ENCODE results near the gene LHX5. TPM values are rescaled to one million over a fixed set of nuclear protein-coding genes. Genes with fewer than 3 reads are reported as not detected.

The LHX5 gene
- total RNA-seq, 2 donors from 2014 or later, result 0.18 TPM; not detected in 1

GRCh38 chr12:113467502-113468364 is 3.9 kb downstream of the LHX5 start:
- H3K36me3 ChIP-seq (ENCODE audit: control insufficient read depth, insufficient read depth, low read length), result no peaks in the 10 kb centered on the region
- peak overlapping the region; percentile 49 for H3K4me3 Mint-ChIP-seq
- no peak overlapping the region for H3K27ac Mint-ChIP-seq
- no peak for TF ChIP-seq CTCF (conservative IDR thresholded peaks at IDR 0.05)
- peak; percentile 87 for DNase-seq
- peaks cover 100% of the 10 kb centered on the region for H3K27me3 ChIP-seq (ENCODE audit: control insufficient read depth, insufficient read depth, low read length, poor library complexity, severe bottlenecking)
- peak overlapping the region; percentile 74 for H3K4me3 ChIP-seq (ENCODE audit: low read length)
- H3K4me1 ChIP-seq (ENCODE audit: control insufficient read depth, insufficient read depth, low read length), result peaks cover 3% of the 10 kb centered on the region
- H3K9me3 Mint-ChIP-seq, result no peaks in the 10 kb centered on the region
- no peaks in the 10 kb centered on the region for H3K36me3 Mint-ChIP-seq (ENCODE audit: low read depth)
- H3K9ac ChIP-seq (ENCODE audit: extremely low read depth, low read length, poor library complexity, severe bottlenecking), result no peak overlapping the region
- peaks cover 98% of the 10 kb centered on the region for H3K27me3 Mint-ChIP-seq (ENCODE audit: insufficient read depth)
- no peak overlapping the region for H3K27ac ChIP-seq (ENCODE audit: low read depth, low read length)
- H3K4me1 Mint-ChIP-seq, result peaks cover 21% of the 10 kb centered on the region
- WGBS, 2 experiments (ENCODE audit: insufficient coverage in 1 of 2, insufficient read length in 1 of 2), result 2 to 4% methylated on average over 37 to 78 of the region's 78 CpGs
- no peaks in the 10 kb centered on the region for H3K9me3 ChIP-seq (ENCODE audit: control insufficient read depth, low read length)

- WGBS, 2 experiments (ENCODE audit: insufficient coverage in 1 of 2, insufficient read length in 1 of 2), result 2 to 6% methylated on average over 21 to 31 of the region's 31 CpGs
- Histone ChIP-seq H3K36me3 (ENCODE audit: control insufficient read depth, insufficient read depth, low read length) (no peaks in the 10 kb centered on the region), H3K27ac (ENCODE audit: low read depth, low read length) (no peak overlapping the region), H3K27me3 (ENCODE audit: control insufficient read depth, insufficient read depth, low read length, poor library complexity, severe bottlenecking) (peaks cover 100% of the 10 kb centered on the region), H3K4me3 (ENCODE audit: low read length) (peak overlapping the region; percentile 74), H3K4me1 (ENCODE audit: control insufficient read depth, insufficient read depth, low read length) (peaks cover 3% of the 10 kb centered on the region), H3K9ac (ENCODE audit: extremely low read depth, low read length, poor library complexity, severe bottlenecking) (no peak overlapping the region), H3K9me3 (ENCODE audit: control insufficient read depth, low read length) (no peaks in the 10 kb centered on the region)
- Mint-ChIP-seq H3K4me1 (peaks cover 19% of the 10 kb centered on the region), H3K27ac (no peak overlapping the region), H3K36me3 (ENCODE audit: low read depth) (no peaks in the 10 kb centered on the region), H3K27me3 (ENCODE audit: insufficient read depth) (peaks cover 98% of the 10 kb centered on the region), H3K4me3 (peak overlapping the region; percentile 49), H3K9me3 (no peaks in the 10 kb centered on the region)
- no peak for TF ChIP-seq CTCF (conservative IDR thresholded peaks at IDR 0.05)
- DNase-seq, result no peak
These were observed 4.5 kb downstream of the LHX5 start for GRCh38 chr12:113467142-113467501.

DNA sequence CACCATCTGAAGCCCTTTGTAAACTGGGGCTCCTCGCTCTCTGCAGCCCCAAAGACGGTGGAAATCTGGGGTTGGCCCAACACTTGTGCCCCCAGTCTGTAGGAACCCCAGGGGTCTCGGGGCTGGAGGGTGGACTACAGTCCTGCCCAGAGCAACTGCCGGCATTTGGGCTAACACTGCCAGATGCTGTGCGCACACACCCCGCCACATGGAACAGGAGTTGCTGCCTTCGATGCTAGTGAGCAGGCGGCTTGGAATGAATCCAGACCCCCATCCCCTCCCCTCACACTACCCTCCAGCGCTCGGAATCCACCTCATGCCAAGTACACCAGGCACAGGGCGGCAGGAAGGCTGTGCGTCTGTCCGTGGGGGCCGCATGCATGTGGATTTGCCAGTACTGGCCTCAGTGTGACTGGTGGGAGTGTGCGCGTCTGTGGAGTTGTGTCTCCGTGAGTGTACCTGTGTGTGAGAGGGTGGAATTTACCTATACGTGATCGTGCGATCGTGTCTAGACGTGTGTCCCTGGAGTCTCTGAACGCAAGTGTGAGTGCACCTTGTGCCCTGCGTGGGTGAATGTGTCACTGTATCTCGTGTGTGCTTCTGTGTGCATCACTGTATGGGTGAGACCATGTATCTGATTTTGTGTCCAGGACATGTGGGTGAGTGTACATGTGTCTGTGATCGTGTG is 5.1 kb downstream of the LHX5 start:
- peaks cover 19% of the 10 kb centered on the region for H3K4me1 Mint-ChIP-seq

More for the DNA sequence above, 5.1 kb downstream of the LHX5 start:
- peak overlapping the region; percentile 49 for H3K4me3 Mint-ChIP-seq
- no peaks in the 10 kb centered on the region for H3K36me3 ChIP-seq (ENCODE audit: control insufficient read depth, insufficient read depth, low read length)
- peaks cover 3% of the 10 kb centered on the region for H3K4me1 ChIP-seq (ENCODE audit: control insufficient read depth, insufficient read depth, low read length)
- H3K27ac ChIP-seq (ENCODE audit: low read depth, low read length), result no peak overlapping the region
- peaks cover 100% of the 10 kb centered on the region for H3K27me3 ChIP-seq (ENCODE audit: control insufficient read depth, insufficient read depth, low read length, poor library complexity, severe bottlenecking)
- H3K27ac Mint-ChIP-seq, result no peak overlapping the region
- H3K27me3 Mint-ChIP-seq (ENCODE audit: insufficient read depth), result peaks cover 98% of the 10 kb centered on the region
- WGBS, 2 experiments (ENCODE audit: insufficient coverage in 1 of 2, insufficient read length in 1 of 2), result 10 to 17% methylated on average over 5 to 26 of the region's 26 CpGs
- no peaks in the 10 kb centered on the region for H3K9me3 Mint-ChIP-seq
- H3K9ac ChIP-seq (ENCODE audit: extremely low read depth, low read length, poor library complexity, severe bottlenecking), result no peak overlapping the region
- DNase-seq, result peak; percentile 79
- no peak for TF ChIP-seq CTCF (conservative IDR thresholded peaks at IDR 0.05)
- no peak overlapping the region for H3K4me3 ChIP-seq (ENCODE audit: low read length)
- H3K9me3 ChIP-seq (ENCODE audit: control insufficient read depth, low read length), result no peaks in the 10 kb centered on the region
- no peaks in the 10 kb centered on the region for H3K36me3 Mint-ChIP-seq (ENCODE audit: low read depth)

Data from endodermal cell (in vitro differentiated cells).